ENCODE measurements around the gene AKT1S1. TPM values are rescaled to one million over a fixed set of nuclear protein-coding genes. Genes with fewer than 3 reads are reported as not detected.

The AKT1S1 gene
- total and polyA plus RNA-seq, 2 donors (not counting 3 experiments of a cell fraction or from before 2014, with no cell fraction given) = 64.2 to 68.3 TPM

GRCh38 chr19:49881672-49882394, 4.7 kb upstream of the AKT1S1 start:
- H3K27ac ChIP-seq (ENCODE audit: insufficient read depth, low read depth, low read length) = no peak overlapping the region
- peaks cover 7% of the 10 kb centered on the region for H3K4me1 ChIP-seq (ENCODE audit: control insufficient read depth, extremely low read depth, insufficient read depth, low read length)
- H3K9me3 ChIP-seq (replicated peaks; ENCODE audit: control insufficient read depth, insufficient read depth, low read length) = no peaks in the 10 kb centered on the region
- TF ChIP-seq POLR2A (IDR thresholded peaks at IDR 0.05; ENCODE audit: low read depth, low read length) (no peak), JUN (IDR thresholded peaks at IDR 0.05; ENCODE audit: borderline replicate concordance, insufficient read depth, insufficient read length, low read depth) (no peak), CTCF (IDR thresholded peaks at IDR 0.05; ENCODE audit: extremely low read depth in 1 of 2, insufficient read depth in 1 of 2, low read depth in 1 of 2, low read length in 2 of 2) (no peak), FOS (IDR thresholded peaks at IDR 0.05; ENCODE audit: borderline replicate concordance, insufficient read depth, low read length) (no peak), POLR2AphosphoS5 (IDR thresholded peaks at IDR 0.05; ENCODE audit: insufficient read depth, low read depth, low read length) (no peak), MAX (IDR thresholded peaks at IDR 0.05; ENCODE audit: insufficient read depth, insufficient read length) (no peak)
- no peak overlapping the region for H2AFZ ChIP-seq (ENCODE audit: low read depth, low read length)
- H3K4me2 ChIP-seq (ENCODE audit: insufficient read depth, low read length) = no peak overlapping the region
- intact Hi-C loops (cut with micrococcal nuclease) = no loop called here
- no peak overlapping the region for H3K9ac ChIP-seq (replicated peaks; ENCODE audit: extremely low read depth, insufficient read depth, low read length)
- no peaks in the 10 kb centered on the region for H3K27me3 ChIP-seq (ENCODE audit: control insufficient read depth in 2 of 2, insufficient read depth in 2 of 2, low read length in 2 of 2)
- no peaks in the 10 kb centered on the region for H4K20me1 ChIP-seq (replicated peaks; ENCODE audit: control insufficient read depth, extremely low read depth, insufficient read depth, low read length)
- no peaks in the 10 kb centered on the region for H3K9me1 ChIP-seq (replicated peaks; ENCODE audit: control insufficient read depth, extremely low read depth, insufficient read depth, low read length)
- dilution Hi-C loops (cut with MboI; ENCODE audit: extremely low pct_ligation_motif_present, low sequenced_read_pairs) = no loop called here
- no peaks in the 10 kb centered on the region for H3K79me2 ChIP-seq (ENCODE audit: control insufficient read depth, insufficient read depth, low read length)
- DNase-seq (ENCODE audit: low read depth, low spot score) (no peak), FAIRE-seq (no peak)
- CTCF ChIA-PET = interaction anchor here (0.9 kb wide), 1 partner anchor 9 kb away, joined by 3 read pairs; no protein-coding TSS in a partner anchor
- POLR2A ChIA-PET = no interaction called here
- no TSS peak for BruUV-seq (replicated peaks)
- H3K36me3 ChIP-seq (ENCODE audit: control insufficient read depth in 2 of 2, extremely low read depth in 1 of 2, insufficient read depth in 2 of 2, low read length in 2 of 2) = peaks cover 18 to 45% of the 10 kb centered on the region in 2 experiments
- no peak overlapping the region for H3K4me3 ChIP-seq (replicated peaks in 1 of 3; ENCODE audit: insufficient read depth in 1 of 3, low read depth in 1 of 3, low read length in 3 of 3)

All from endothelial cell of umbilical vein (primary cell).